Thoracic aorta (tissue), 2 donors: ENCODE data around the gene ROBO3. TPM values are rescaled to one million over a fixed set of nuclear protein-coding genes. Genes with fewer than 3 reads are reported as not detected.

Source experiments
- ATAC-seq: fragments of 150-250 bp; one replicate; pipeline ENCODE4 v1.8.0; 2017; ENCODE audit warnings: low read depth; ENCODE audit not compliant: insufficient number of reproducible peaks, low FRiP score
- DNase-seq: peaks from one replicate; pipeline ENCODE4 v3.0.0-alpha.2; 2020; ENCODE audit warnings: low spot score
- H3K27ac ChIP-seq, 2 donors: fragments of 200-600 bp; sonication (generic); 1 replicate in 1 of 2; 2 replicates in 1 of 2; pipeline ENCODE4 v1.5.1; 2016; ENCODE audit warnings: mild to moderate bottlenecking in 2 of 2, moderate library complexity in 2 of 2
- H3K27me3 ChIP-seq: fragments of 200-600 bp; sonication (generic); replicated peaks from 2 replicates; pipeline ENCODE4 v1.6.0; 2016; ENCODE audit warnings: mild to moderate bottlenecking; ENCODE audit not compliant: insufficient read depth
- H3K36me3 ChIP-seq: fragments of 200-600 bp; sonication (generic); one replicate; pipeline ENCODE4 v1.5.1; 2016
- H3K4me1 ChIP-seq, 2 donors: fragments of 200-600 bp; sonication (generic); 1 replicate in 1 of 2; 2 replicates in 1 of 2; pipeline versions ENCODE4 v1.5.1 to v1.6.0; 2016; ENCODE audit warnings: low read depth in 2 of 2, mild to moderate bottlenecking in 1 of 2; ENCODE audit not compliant: control insufficient read depth in 1 of 2
- H3K4me3 ChIP-seq: fragments of 200-600 bp; sonication (generic); 2 replicates; pipeline ENCODE4 v1.5.1; 2016; ENCODE audit warnings: mild to moderate bottlenecking
- H3K9me3 ChIP-seq: fragments of 200-600 bp; sonication (generic); 2 replicates; pipeline ENCODE4 v1.5.1; 2016
- total RNA-seq, 2 donors: library from RNA; depleted of rRNA; stranded (reverse); fragments of >200 nt; gene quantifications; one replicate each; pipeline versions ENCODE4 v1.1.0 to v1.2.3, GENCODE V29; 2016
- TF ChIP-seq, protein P1 (sequence below): fragments of 200-600 bp; sonication (generic); IDR thresholded peaks from one replicate; pipeline ENCODE4 v1.5.1; 2019; ENCODE audit warnings: antibody characterized with exemption

ROBO3 gene
- total RNA-seq, 2 donors from 2014 or later, result 5.5 to 13.7 TPM

DNA sequence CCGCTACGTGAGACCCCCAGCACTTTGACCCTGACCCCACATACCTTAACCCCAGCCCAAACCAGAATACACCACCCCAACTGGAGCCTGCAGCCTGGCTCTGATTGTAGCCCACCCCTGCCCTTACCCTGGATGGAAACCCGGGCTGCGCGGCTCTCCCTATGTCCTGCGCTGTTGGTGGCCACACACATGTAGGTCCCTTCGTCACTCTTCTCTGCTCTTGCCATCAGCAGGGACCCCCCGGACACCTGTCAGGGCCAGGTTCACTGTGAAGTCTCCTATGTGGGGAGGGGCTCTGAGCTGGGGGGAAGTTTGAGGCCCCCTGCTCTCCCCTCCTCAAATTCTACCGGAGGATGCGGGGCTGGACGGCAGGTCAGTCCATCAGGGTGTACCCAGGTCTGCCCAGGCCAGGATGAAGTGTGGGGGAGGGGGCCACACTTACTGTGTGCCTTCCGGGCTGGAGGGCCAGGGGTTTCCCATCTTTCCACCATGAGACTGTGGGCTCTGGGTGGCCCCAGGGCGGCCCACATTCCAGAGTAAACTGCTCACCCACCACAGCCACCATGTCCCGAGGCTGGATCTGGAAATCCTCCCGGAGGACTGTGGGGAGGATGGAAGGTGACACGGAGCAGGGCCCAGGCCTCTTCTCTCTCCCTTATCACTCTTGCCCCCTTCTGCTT lies 31.0 kb downstream of the ROBO3 start:
- DNase-seq (no peak), ATAC-seq (no peak)
- peak overlapping the region; percentile 15 for H3K4me3 ChIP-seq
- H3K9me3 ChIP-seq, result no peaks in the 10 kb centered on the region
- H3K27me3 ChIP-seq, result no peaks in the 10 kb centered on the region
- H3K4me1 ChIP-seq, result peaks cover 0 to 4% of the 10 kb centered on the region in 2 donors
- no peak overlapping the region for H3K27ac ChIP-seq
- TF ChIP-seq, protein P1, sequence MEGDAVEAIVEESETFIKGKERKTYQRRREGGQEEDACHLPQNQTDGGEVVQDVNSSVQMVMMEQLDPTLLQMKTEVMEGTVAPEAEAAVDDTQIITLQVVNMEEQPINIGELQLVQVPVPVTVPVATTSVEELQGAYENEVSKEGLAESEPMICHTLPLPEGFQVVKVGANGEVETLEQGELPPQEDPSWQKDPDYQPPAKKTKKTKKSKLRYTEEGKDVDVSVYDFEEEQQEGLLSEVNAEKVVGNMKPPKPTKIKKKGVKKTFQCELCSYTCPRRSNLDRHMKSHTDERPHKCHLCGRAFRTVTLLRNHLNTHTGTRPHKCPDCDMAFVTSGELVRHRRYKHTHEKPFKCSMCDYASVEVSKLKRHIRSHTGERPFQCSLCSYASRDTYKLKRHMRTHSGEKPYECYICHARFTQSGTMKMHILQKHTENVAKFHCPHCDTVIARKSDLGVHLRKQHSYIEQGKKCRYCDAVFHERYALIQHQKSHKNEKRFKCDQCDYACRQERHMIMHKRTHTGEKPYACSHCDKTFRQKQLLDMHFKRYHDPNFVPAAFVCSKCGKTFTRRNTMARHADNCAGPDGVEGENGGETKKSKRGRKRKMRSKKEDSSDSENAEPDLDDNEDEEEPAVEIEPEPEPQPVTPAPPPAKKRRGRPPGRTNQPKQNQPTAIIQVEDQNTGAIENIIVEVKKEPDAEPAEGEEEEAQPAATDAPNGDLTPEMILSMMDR, result no peak
- H3K36me3 ChIP-seq, result no peaks in the 10 kb centered on the region

DNA sequence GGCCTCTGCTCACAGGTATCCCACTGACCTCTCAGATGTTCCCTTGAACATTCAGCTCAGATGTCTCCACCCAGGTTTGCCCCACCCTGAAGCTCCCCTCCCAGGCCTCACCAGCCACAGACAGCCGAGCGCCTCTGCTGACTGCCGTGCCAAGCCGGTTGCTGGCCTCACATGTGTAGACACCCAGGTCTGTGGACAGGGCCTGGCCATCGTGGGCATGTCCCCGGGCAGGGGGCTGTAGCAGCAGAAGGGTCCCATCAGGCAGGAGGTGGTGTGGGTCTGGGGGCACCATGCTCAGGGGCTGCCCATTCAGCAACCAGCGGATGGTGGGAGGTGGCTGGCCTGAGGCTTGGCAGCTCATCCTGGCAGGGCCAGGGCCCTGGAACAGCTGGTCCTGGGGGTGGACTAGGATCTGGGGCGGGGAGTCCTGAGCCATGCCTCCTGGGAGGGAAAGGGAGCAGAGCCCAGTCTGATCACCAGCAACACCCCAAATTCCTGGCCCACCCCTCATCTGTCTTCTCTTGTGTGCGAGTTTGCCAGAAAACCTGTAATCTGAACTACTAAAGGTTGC lies 31.7 kb downstream of the ROBO3 start:
- no peak for DNase-seq

GRCh38 chr11:124897674-124898262 lies 32.5 kb downstream of the ROBO3 start, which contains the start of gene ROBO4:
Gene ROBO4 (minus strand): TSS chr11:124897865. CDS start chr11:124897795, 70 bp downstream.
- DNase-seq (no peak), ATAC-seq (no peak)
- TF ChIP-seq, protein P1, result no peak
- Histone ChIP-seq H3K36me3 (no peaks in the 10 kb centered on the region), H3K9me3 (no peaks in the 10 kb centered on the region), H3K27ac (peak within 1 kb of the TSS in 1 of 2 donors; percentile 55), H3K27me3 (no peaks in the 10 kb centered on the region), H3K4me1 (peaks cover 0 to 4% of the 10 kb centered on the region in 2 donors), H3K4me3 (peak within 1 kb of the TSS; percentile 15)

More for the DNA sequence above, 31.7 kb downstream of the ROBO3 start:
- no peak for ATAC-seq
- Histone ChIP-seq H3K27ac (no peak overlapping the region), H3K4me3 (peak overlapping the region; percentile 15), H3K36me3 (no peaks in the 10 kb centered on the region), H3K27me3 (no peaks in the 10 kb centered on the region), H3K4me1 (peaks cover 0 to 4% of the 10 kb centered on the region in 2 donors), H3K9me3 (no peaks in the 10 kb centered on the region)
- TF ChIP-seq, protein P1, result no peak

GRCh38 chr11:124898263-124898680 lies 33.0 kb downstream of the ROBO3 start:
- Histone ChIP-seq H3K4me3 (no peak overlapping the region), H3K4me1 (peaks cover 0 to 4% of the 10 kb centered on the region in 2 donors), H3K9me3 (no peaks in the 10 kb centered on the region), H3K27me3 (no peaks in the 10 kb centered on the region), H3K27ac (peak overlapping the region in 1 of 2 donors; percentile 55), H3K36me3 (no peaks in the 10 kb centered on the region)
- TF ChIP-seq, protein P1, result no peak
- no peak for DNase-seq
- no peak for ATAC-seq

DNA sequence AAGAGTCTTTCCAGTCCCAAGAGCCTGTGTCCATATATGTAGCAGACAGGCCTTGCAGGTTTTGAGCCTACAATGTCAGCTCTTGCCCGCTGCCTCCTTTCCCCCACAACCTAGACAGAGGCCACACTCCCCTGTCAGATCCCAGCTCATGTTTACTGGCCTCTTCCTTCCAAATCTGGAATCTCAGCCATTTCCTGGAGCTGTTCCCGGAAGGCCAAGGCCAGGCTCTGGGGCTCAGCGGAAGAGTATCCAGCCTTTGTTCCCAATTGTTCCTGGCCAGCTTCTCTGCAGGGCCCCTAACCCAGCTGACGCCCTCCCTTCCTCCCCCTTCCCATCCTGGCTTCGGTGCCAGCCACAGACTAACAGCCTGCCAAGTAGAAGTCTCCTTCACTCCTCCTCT lies 33.5 kb downstream of the ROBO3 start:
- ATAC-seq, result no peak
- TF ChIP-seq, protein P1, result no peak

More for the DNA sequence above, 33.5 kb downstream of the ROBO3 start:
- Histone ChIP-seq H3K36me3 (no peaks in the 10 kb centered on the region), H3K4me1 (peaks cover 0 to 4% of the 10 kb centered on the region in 2 donors), H3K9me3 (no peaks in the 10 kb centered on the region), H3K4me3 (no peak overlapping the region), H3K27ac (peak overlapping the region in 1 of 2 donors; percentile 55), H3K27me3 (no peaks in the 10 kb centered on the region)
- DNase-seq, result no peak
